Astrocyte of the cerebellum (primary cell): ENCODE data around the gene IMP4.

Source experiments
- DNase-seq: peaks from one replicate; pipeline ENCODE4 v3.0.0-alpha.2; 2011; ENCODE audit warnings: low read depth
- H3K4me3 ChIP-seq: 2 replicates; pipeline ENCODE4 v1.5.1; 2011; ENCODE audit warnings: mild to moderate bottlenecking, low read depth, low read length, moderate library complexity
- in situ Hi-C: cut with HindIII; loops from 2 replicates; pipeline ENCODE4 v1.10.0; 2017; ENCODE audit warnings: low sequenced_read_pairs
- TF ChIP-seq, protein P1 (sequence below): IDR thresholded peaks from 2 replicates; pipeline ENCODE4 v1.5.1; 2012; ENCODE audit warnings: low read length, low read depth, moderate library complexity, mild to moderate bottlenecking; ENCODE audit errors: missing control alignments

The IMP4 gene

DNA sequence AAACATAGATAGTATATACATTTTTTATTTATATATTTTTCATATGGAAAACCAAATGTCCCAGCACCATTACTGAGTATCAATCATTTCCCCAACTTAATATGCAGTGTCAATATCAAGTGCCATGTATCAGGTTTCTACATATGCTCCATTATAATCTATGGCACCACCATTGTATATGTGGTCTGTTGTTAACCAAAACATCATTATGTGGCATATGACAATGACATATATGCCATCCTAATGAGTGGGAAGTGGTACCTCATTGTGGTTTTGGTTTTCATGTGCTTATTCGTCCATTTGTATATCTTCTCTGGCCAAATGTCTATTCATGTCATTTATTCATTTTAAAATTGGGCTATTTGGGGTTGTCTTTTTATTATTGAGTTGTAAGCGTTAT is 22.4 kb downstream of the IMP4 start:
- in situ Hi-C loops, result no loop called here
- TF ChIP-seq, protein P1, sequence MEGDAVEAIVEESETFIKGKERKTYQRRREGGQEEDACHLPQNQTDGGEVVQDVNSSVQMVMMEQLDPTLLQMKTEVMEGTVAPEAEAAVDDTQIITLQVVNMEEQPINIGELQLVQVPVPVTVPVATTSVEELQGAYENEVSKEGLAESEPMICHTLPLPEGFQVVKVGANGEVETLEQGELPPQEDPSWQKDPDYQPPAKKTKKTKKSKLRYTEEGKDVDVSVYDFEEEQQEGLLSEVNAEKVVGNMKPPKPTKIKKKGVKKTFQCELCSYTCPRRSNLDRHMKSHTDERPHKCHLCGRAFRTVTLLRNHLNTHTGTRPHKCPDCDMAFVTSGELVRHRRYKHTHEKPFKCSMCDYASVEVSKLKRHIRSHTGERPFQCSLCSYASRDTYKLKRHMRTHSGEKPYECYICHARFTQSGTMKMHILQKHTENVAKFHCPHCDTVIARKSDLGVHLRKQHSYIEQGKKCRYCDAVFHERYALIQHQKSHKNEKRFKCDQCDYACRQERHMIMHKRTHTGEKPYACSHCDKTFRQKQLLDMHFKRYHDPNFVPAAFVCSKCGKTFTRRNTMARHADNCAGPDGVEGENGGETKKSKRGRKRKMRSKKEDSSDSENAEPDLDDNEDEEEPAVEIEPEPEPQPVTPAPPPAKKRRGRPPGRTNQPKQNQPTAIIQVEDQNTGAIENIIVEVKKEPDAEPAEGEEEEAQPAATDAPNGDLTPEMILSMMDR, result no peak
- DNase-seq, result no peak
- H3K4me3 ChIP-seq, result no peak overlapping the region

DNA sequence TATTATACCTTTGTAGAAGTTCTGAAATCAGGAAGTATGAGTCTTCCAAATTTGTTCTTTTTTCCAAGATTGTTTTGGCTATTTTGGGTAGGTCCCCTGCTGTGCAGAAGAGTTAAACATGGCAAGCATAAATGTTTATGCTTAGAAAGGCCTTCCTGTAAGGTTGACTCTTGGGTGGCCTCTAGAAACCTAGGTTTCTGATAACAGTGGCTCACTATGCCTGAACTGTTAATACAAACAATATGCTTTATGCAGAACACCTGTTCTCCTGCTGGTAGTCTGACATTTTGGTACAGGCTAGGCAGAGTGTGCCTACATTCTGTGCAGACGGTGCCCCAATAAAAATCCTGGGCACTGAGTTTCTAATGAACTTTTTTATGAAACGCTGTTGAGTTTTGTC is 23.3 kb downstream of the IMP4 start:
- no peak overlapping the region for H3K4me3 ChIP-seq
- TF ChIP-seq, protein P1, result no peak
- no peak for DNase-seq
- in situ Hi-C loops, result no loop called here

DNA sequence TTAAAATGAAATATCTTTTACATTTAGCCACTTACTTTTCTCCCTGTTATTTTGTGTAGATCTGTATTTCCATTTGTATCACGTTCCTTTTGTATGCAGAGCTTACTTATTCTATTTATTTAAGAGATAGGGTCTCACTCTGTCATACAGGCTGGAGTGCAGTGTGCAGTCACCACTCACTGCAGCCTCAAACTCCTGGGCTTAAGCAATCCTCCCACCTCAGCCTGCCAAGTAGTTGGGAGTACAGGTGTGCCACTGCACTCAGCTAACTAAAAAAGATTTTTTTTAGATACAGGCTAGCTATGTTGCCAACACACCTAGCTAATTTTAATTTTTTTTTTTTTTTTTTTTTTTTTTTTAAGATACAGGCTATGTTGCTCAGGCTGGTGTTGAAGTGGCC is 24.0 kb downstream of the IMP4 start:
- no peak for DNase-seq
- no peak overlapping the region for H3K4me3 ChIP-seq
- TF ChIP-seq, protein P1, result no peak
- in situ Hi-C loops, result no loop called here

DNA sequence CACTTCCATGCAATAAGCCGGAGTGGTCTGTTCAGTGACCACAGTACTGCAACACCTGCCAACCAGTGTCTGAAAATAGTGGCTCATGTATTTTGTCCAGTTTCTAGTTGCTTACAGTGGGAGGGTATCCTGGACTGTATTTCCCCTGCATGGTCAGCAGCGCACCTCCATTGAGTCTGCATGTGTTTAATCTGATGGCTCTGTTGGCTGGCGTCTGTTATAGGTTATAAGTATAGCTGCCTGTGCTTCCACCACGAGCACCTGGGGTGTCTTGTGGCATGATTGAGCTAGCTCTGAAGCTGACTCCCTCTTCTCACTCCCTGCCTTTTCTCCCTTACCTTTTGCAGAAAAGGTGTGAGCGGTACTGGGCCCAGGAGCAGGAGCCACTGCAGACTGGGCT is 26.1 kb downstream of the IMP4 start:
- TF ChIP-seq, protein P1, result no peak
- no peak overlapping the region for H3K4me3 ChIP-seq

DNA sequence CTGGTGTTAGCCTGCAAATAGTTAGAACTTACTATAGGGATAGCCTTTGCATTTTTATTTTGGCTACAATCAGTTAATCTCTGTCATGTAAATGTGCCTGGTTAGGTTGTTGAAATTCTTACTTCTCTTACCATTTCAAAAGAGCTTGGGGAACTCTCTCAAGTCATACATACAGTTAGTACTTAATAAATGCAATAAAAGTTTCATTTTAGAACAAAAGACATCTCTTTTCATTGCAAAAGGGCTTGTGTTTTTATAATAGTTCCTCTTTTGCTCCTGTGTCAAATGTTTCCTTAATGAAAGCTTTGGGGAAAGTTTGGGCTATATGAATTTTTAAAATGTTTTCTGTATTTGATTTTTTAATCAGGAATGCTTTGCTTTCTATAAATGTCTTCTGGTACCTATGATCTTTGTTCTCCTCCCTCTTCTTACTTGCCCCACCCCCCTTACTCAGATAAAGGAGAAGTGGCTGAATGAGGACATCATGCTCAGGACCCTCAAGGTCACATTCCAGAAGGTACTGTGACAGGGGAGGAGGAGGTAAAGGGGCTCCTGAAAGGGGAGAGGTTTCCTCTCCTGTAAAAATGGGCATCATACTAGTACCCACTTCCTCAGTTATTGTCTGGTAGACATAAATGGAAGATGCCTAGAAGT is 26.7 kb downstream of the IMP4 start:
- in situ Hi-C loops, result no loop called here
- no peak overlapping the region for H3K4me3 ChIP-seq
- TF ChIP-seq, protein P1, result no peak
- no peak for DNase-seq

More for the DNA sequence above, 26.1 kb downstream of the IMP4 start:
- no peak for DNase-seq
- in situ Hi-C loops, result no loop called here

DNA sequence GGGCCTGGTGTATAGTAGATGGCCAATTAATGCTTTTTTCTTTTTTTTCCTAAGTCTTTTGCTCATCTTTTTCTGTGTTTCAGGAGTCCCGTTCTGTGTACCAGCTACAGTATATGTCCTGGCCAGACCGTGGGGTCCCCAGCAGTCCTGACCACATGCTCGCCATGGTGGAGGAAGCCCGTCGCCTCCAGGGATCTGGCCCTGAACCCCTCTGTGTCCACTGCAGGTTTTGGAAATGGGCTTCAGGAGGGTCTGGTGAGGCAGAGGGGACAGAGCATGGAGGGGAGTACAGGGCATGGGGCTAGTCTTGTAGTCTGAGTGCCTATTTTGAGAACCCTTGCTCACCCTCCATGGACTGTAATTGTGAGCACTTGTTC is 27.3 kb downstream of the IMP4 start:
- H3K4me3 ChIP-seq, result no peak overlapping the region
- in situ Hi-C loops, result no loop called here
- no peak for DNase-seq
- TF ChIP-seq, protein P1, result no peak

DNA sequence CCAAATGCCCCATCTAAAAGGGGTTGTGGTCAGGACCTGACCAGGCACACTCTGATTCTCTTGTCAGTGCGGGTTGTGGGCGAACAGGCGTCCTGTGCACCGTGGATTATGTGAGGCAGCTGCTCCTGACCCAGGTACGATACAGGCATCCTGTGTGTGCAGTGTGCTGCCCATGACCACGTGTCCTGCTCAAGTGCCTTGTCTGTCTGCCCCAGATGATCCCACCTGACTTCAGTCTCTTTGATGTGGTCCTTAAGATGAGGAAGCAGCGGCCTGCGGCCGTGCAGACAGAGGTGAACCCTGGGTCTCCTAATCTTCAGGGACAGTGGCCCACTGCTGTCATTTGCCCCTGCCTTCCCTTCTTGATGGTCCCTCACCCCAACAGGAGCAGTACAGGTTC is 27.8 kb downstream of the IMP4 start:
- no peak overlapping the region for H3K4me3 ChIP-seq

More for the DNA sequence above, 27.8 kb downstream of the IMP4 start:
- in situ Hi-C loops, result no loop called here
- TF ChIP-seq, protein P1, result no peak
- no peak for DNase-seq
